ENCODE data around the gene BANF2.

DNA sequence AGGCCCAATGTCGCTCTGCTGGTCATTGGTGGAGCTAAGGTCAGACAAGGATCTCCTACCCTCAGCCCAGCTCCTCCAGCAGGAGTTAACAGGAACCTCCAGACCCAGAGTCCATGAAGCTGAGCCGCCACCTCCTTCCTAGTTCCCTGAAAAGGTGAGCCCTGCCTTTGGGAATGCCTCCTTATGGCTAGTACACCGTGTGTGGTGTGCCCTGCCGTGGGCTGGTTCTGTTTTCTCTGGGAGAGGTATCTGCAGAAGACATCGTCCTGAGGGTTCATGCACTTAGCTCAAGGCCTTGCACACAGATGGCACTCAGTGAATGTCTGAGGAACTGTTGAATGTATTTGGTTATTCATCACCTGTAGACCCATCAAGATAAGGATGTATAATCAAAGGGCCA is 15.3 kb downstream of the BANF2 start:
- TF ChIP-seq, protein P1, sequence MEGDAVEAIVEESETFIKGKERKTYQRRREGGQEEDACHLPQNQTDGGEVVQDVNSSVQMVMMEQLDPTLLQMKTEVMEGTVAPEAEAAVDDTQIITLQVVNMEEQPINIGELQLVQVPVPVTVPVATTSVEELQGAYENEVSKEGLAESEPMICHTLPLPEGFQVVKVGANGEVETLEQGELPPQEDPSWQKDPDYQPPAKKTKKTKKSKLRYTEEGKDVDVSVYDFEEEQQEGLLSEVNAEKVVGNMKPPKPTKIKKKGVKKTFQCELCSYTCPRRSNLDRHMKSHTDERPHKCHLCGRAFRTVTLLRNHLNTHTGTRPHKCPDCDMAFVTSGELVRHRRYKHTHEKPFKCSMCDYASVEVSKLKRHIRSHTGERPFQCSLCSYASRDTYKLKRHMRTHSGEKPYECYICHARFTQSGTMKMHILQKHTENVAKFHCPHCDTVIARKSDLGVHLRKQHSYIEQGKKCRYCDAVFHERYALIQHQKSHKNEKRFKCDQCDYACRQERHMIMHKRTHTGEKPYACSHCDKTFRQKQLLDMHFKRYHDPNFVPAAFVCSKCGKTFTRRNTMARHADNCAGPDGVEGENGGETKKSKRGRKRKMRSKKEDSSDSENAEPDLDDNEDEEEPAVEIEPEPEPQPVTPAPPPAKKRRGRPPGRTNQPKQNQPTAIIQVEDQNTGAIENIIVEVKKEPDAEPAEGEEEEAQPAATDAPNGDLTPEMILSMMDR (conservative IDR thresholded peaks at IDR 0.05; ENCODE audit: low read depth, low read length) = no peak
- no peak for TF ChIP-seq EZH2 (IDR thresholded peaks at IDR 0.05; ENCODE audit: low read length, unreplicated experiment)

Measured in PC-3 (cell line).